ENCODE measurements around the gene PRR33.

The PRR33 gene

DNA sequence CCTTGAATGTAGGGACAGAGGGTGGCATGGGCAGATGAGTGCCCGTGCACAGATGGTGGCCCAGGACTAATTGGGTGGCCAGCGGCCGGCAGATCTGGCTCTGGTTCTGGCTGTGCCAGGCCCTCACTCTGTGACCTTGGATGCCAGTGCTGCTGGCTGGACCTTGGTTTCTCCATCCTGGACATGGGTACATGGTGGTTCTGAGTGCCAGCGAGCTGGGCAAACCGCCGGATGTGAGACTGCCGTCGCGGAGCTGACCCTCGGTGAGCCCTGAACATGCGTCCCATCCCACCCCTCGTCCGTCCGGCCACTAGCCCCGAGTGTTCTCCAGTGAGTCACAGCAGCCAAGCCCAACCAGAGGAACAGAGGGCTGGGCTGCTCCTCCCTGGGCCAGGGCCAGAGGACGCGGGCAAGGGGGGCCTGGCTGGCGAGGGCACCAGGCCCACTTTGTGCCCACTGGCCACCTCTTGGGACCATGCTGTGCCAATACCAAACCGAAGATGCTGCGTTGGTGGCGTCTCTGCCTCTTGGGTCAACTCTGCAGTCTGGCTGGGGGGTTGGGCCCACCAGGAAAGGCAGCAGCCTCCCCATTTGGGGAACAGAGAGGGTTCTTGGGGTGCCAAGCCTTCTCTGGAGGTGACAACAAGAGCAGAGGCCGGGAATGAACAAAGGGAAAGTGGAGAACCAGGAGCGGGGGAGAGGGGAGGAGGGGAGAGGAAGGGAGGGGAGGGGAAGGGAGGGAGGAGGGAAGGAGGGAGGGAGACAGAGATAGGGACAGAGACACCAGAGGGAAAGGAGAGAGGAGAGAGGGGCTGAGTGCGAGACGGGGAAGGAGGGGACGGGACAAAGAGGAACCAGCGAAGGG lies 28.1 kb downstream of the PRR33 start:
- no peak for DNase-seq (ENCODE audit: low read depth, low spot score)

DNA sequence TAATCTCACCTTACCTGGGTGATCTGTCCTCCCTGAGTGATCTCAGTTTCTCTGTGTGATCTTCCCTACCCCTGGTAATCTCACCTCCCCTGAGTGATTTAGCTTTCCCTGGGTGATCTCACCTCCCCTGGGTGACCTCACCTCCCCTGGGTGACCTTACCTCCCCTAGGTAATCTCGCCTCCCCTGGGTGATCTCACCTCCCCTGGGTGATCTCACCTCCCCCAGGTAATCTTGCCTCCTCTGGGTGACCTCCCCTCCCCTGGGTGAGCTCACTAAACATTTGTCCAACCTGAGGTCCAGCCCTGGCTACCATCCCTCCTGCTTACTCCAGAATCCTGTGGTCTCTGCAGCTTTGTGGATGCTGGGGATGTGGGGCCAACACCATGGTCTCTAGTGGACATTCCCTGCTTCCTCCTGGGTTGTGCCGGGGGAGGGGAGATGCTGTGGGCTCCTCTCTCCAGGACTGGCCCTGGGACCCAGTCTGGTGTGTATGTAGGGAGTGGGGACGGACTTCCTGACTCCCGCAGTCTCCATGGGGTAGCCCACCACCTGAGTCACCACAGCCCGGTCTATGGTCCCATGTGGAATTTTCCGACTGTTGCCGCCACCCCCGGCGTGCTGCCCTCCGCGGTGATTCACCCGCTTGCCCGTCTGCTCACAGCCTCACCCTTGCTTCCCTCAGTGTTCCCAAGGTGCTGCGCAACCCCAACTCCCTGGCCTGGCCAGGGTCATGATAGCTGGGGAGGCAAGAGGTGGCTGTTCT lies 28.9 kb downstream of the PRR33 start:
- no peak for DNase-seq (ENCODE audit: low read depth, low spot score)

DNA sequence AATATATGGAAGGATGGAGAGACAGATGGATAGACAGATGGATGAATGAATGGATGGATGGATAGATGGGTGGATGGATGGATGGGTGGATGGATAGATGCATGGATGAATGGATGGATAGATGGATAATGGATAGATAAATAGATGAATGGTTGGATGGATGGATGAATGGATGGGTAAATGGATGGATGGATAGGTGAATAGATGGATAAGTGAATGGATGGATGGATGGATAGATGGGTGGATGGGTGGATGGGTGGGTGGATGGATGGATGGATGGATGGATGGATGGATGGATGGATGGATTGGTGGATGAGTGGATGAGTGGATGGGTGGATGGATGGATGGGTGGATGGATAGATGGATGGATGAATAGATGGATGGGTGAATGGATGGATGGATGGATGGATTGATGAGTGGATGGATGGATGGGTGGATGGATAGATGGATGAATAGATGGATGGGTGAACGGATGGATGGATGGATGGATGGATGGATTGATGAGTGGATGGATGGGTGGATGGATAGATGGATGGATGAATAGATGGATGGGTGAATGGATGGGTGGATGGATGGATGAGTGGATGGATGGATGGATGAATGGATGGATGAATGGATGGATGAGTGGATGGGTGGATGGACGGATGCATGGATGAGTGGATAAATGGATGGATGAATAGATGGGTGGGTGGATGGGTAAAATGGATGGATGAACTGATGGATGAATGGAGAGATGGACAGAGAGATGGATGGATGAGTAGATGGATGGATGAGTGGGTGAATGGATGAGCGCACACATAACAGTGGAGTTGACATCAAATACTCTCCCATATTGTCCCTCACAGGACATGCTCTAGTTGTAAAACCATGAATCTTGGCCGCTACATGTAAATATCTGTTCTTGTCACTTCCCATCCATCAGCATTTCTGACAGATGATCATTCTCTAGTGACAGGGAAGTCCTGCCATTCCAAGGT lies 30.0 kb downstream of the PRR33 start:
- DNase-seq (ENCODE audit: low read depth, low spot score): no peak

DNA sequence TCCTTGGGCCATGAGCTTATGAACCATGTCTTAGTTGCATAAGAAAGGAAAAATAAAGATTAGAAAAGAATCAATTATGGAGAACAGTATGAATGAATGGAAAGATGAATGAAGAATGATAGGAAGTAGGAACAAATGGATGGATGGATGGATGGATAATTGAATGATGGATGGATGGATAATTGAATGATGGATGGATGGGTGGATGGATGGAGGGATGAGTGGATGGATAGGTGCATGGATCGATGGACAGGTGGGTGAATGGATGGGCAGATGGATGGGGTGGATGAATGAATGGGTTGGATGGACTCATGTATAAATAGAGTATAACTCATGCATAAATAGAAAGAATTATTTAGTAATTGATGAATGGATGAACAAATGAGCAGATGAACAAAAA lies 31.6 kb downstream of the PRR33 start:
- DNase-seq (ENCODE audit: low read depth, low spot score): no peak

DNA sequence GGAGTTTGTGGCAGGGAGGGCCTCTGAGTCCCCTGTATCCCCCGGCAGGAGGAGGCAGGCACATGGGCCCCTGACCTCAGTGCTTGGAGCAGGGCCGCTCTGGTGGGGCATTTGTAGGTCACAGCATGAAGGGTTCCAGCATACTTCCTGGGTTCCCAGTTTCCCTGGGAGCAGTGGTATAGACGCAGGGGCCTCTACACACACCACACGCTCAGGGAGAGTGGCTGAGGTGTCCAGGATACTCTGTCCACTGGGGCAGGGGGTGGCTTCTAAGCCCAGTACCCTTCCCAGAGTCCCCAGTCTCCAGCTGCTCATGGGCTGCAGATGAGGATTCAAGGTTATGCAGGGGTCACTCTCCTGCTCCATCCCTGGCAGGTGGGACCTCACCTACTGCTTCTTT lies 32.7 kb downstream of the PRR33 start:
- DNase-seq (ENCODE audit: low read depth, low spot score): no peak

DNA sequence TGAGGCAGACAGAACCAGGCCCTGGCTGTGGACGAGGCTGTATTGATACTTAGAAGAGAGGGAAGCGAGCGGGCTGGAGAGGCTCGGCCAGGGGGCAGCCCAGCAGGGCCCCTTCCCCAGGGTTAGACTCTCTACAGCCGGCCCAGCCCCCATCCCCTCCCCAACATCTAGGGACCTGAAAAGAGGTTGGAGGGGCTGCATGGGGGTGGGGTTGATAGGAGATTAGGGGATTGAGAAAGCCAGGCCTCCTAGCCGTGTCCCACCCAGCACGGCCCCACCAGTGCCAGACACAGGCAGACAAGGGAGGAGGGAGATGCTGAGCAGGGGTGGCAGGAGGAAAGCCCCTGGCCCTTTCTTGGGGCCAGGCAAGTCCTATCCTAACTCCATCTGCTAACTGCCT lies 33.1 kb downstream of the PRR33 start:
- no peak for DNase-seq (ENCODE audit: low read depth, low spot score)

DNA sequence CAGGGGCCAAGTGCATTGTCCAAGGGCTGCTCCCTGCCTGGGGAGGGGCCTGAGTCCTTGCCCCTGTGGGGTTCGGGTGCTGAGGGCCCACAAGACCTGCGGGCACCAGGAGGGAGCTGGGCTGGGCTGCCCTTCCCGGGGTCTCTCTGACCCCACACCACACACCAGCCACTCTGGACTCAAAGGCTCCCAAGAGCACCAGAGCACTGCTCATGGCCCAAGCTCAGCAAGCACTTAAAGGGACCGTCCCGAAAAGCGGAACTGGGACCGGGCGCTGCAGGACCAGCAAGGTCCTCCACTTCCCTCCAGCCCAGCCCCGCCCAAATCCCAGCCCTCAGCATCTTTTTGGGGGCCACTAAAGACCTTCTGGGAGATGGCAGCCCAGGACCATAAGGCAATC lies 33.5 kb downstream of the PRR33 start:
- no peak for DNase-seq (ENCODE audit: low read depth, low spot score)

DNA sequence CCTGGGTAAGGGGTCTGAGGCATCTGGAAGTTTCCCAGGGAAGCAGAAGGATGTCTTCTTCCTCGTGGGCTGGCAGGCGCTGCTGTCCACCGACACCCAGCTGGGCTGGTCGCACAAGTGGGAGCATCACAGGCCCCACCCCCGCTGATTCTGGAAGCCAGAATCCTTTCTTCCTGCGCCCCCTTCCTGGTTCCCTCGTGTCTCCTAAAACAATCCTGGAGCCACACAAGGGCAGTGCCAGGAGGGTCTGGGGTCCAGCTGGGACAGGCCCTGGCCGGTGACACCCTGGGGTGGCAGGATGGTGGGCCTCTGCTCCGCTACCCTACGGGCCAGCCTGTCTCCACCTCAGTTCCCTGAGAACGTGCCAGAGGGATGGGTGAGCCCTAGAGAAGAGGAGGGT lies 34.6 kb downstream of the PRR33 start:
- DNase-seq (ENCODE audit: low read depth, low spot score): no peak

DNA sequence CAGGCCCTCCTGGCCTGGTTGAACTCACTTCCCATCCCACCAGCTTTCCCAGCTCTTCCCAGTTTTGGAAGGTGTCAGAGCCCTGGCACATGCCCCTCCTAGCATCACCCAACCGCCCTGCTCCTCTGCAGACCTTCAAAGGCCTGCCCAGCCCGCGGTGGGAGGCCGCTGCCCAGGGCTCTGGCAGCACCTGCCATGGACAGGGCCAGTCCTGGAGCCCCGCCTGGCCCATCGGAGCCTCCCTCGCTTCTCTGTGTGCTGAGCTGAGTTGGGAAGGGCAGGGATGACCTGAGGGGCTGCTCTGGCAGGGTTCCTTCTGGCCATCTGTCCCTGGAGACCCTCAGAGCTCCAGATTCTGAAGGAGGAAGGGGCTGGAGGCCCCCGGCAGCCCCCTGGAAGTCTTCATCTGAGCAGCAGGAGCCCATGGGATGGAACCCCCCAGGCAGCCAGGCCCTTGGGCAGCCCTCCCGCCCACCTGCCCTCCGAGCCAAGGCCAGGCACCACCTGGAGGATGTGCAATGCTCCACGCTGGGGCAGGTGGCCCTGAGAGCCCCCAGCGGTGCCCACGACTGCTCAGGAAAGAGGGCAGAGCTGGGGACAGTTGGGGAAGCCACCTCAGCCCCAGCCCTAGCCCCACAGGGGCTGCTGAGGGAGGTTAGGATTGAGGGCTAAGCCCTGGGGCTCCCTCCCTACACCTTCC lies 35.2 kb downstream of the PRR33 start:
- DNase-seq (ENCODE audit: low read depth, low spot score): no peak

DNA sequence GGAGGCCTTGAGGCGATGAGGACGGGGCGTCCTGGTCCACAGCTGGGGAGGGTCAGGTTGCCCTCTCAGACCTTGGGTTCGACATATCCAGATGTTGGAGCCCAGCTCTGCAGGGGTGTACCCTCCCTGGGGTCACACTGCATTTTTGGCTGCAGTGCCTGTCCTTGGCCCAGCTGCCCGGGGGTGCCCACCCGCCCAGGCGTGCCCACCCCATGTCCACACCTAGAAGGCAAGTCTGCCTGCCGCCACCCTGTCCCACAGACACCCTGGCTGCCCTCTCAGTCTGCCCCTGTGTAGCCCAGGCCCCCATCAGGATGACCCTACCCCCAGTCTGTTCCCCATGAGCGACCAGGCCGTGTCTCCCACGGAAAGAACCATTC lies 35.8 kb downstream of the PRR33 start:
- DNase-seq (ENCODE audit: low read depth, low spot score): no peak

DNA sequence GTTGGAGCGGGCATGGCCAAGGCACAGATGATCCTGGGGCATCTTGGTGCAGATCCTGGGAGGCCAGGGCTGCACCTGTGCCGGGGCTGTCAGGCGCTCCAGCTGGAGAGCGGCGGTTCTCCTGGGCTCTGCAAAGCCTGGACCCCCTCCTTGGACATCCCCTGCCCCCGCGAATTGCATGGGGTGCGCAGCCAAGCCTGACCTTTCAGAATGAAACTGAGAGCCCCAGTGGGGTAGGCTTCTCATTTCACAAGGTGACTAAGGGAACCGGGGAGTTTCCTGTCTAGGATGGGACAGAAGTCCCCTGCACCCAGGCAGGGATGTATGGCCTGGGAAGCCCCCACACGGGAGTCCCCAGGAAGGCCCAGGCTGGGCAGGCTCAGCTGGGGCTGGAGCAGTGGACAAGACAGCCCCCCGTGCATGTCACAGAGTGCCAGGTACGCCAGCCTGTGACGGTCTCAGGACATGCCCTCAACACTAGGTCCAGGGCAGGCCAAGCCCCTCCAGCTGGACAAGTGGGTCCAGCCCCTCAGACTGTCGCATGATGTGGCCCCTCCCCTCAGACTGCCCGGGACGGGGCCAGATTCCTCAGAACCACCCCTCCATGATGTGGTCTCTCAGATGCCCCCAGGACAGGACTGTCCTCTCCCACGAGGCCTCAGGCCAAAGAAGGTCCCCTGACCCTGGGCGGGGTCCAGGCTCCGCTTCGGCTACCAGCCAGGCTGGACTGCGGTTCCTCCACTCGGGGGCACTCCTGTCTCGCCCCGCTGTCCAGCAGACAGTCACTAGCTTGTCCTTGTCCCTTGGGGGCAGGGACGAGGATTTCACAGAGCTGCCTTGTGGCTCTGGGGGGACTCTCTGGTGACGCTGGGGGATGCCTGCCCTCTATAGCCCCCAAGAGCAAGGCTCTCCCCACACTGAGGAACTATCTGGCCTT lies 36.5 kb downstream of the PRR33 start:
- peak; percentile 37 for DNase-seq (ENCODE audit: low read depth, low spot score)

DNA sequence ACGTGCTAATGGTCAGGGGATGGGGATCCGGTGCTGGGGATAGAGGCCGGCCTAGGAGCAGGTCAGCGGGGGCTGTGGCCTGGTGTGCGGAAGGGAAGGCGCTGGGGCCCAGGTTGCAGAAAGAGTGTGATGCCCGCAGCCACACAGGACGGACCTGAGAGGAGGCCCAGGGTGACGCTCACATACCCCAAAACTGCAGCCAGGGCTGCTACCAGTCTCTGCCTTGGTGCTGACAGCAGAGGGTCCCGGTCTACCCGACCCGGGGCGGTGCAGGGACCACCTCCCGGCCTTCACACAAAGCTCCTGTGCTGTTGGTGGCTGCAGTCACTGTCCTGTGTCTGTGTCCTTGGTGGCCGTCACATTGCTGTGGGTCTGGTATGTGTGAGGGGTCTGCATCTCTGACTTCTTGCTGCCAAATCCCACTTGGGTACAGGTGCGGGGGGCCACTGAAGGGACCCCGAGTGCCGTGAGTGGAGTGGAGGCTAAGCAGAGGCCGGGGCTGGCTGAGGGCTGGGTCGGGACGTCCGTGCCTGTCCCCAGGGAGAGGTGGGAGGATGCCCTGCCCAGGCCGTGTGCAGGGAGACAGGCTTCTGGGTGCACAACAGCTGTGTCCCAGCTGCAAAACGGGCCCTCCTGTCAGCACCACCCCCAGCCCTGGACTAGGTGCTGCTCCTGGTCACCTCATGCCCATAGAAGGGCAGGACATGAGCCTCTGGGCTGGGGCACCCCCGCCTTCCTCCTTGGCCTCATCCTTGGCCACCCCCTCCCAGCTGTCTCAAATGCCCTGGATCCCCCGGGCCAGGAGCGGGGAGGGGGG lies 37.4 kb downstream of the PRR33 start:
- DNase-seq (ENCODE audit: low read depth, low spot score): no peak

DNA sequence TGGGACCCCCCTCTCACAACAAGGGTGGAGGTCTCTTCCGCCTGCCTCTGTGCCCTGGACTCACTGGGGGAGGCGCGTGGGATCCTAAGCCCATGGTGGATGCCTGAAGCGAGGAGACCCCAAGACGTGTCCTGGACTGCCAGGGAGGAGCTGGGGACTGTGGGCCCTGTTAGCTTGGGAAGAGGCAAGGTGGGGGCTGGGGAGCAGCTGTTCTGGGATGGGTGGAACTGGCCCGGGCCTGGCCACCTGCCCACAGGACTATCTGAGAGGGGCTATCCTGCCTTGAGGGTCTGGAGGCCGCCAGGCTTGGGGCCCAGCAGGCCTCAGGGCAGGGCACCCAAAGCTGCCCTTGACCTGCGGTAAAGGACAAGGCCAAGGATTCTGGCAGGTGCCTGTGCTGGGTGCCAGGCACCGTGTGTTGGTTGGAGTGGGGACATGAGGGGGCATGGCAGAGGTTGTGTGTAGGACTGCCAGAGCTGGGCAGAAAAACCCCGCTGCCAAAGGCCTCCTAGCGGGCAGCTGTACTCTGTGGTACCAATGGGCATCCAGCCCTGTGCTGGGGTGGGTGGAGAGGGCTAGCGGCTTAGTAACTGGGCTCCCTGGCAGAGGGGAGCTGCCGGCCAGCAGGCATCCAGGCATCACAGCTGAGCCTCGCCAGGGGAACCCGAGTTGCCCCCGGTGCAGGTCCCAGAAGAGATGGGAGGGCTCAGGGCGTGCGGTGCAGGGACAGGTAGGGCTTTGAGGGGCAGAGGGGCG lies 38.1 kb downstream of the PRR33 start:
- no peak for DNase-seq (ENCODE audit: low read depth, low spot score)

DNA sequence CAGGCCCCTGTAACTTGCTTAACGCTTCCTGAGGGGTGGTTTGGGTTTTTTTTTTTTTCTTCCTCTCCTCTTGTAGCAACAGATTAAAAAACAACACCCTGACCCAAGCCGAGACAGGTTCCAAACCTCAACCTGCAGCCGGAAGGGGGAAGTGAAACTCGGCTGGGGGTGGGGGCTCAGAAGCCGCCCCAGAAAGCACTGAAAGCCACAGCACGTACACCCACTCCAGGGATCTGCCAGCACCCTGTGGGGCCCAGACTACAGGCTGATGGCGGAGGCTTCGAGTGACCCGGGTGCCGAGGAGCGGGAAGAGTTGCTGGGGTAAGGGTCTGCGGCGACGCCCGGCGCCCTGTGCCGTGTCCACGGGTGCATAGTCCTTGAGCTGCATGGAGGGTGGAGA lies 38.8 kb downstream of the PRR33 start, which contains the start of gene LSP1:
TSS of gene LSP1 (plus strand) at position 208 of the 400 bp plus-strand sequence. CDS start at position 269, 61 bp downstream.
- peak; percentile 55 for DNase-seq (ENCODE audit: low read depth, low spot score)

DNA sequence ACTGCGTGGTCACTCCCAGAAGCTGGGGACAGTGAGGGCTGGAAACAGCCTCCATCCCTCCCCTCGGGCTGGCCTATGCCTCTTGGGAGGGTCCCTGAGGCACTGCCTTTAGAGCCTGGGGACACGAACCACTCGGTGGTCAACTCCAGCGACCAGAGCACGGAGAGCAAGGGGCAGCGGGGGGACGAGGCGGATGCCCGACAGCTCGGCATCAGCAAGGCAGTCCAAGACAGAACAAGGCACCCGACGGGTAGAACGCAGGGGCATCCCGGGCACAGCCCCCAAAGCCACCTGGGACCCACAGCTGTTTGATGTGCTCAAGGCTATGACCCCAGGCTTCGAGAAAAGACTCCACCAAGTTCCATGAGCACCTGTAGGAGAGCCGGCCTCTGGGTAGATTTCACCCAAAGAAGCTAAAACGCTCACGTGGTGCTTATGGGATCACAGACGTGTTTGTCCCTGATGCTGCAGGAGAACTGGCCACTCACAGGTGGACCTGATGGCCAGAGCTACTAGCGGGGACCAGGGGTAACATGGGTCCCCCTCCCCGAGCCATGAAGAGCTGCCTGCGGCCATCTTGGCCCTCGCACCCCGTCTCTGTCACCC lies 39.3 kb downstream of the PRR33 start:
- DNase-seq (ENCODE audit: low read depth, low spot score): no peak

DNA sequence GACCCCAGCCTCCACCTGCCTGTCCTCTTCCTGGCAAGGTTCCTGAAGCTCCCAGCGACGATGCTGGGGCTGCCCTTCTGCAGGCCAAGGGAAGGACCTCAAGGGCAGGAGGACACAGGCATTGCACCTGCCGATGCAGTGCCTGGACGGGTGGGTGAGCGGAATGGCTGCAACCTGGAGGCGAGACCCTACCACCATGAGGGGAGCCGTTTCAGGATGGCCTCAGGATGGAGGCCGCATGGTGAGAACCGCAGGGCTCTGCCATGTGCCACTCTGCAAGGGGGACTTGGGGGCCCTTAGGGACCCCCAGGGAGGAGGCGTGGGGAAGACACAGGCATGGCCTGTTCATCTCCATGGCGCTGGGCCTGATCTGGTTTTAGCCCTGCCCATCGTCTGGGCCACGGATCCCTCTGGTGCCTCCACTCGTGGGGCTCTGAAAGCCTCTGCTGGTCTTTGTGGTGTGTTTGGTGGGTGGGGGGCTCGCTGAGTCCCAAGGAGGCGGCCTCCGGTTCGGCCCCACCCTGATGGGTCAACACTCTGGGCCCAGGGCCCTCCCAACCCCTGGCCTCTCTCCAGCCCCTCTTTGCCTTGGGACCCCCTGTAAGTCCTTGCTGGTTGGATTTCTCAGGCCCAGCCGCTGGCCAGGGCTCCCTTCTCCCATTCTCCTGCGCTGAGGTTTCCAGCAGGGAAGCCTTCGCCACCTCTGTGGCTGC lies 40.1 kb downstream of the PRR33 start:
- no peak for DNase-seq (ENCODE audit: low read depth, low spot score)
